ENCODE results near the gene DES.

DNA sequence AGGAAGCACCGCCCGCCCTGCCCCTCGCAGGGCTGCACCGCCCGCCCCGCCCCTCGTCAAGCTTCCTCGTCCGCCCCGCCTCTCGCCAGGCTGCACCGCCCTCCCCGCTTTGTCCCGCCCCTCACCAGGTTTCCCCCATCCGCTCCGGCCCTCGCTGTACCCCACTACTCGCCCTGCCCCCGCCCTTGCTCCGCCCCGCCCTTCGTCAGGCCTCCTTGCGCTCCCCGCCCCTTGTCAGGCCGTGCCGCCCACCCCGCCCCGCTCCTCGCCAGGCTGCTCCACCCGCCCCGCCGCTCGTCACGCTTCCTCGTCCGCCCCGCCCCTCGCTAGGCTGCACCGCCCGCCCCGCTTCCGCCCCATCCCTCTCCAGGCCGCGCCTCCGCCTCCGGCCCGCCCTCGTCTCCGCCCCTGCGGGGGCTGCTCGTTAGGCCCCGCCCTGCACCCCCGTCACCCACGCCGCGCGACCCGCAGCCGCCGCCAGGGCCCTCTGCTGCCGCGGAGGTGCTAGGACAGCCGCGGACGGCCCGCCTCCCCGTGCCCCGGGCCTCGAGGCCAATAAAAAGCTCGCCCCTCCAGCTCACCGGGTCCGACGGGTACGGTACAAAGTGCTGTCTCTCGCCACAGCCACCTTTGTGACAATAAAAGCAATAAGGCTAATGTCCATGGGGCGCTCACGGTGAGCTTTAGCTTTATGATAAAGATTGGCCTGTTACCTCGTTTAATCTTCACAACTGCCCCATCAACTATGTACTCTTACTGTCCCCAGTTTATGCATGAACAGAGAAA, 29.9 kb upstream of the DES start:
- TF ChIP-seq, protein P1, sequence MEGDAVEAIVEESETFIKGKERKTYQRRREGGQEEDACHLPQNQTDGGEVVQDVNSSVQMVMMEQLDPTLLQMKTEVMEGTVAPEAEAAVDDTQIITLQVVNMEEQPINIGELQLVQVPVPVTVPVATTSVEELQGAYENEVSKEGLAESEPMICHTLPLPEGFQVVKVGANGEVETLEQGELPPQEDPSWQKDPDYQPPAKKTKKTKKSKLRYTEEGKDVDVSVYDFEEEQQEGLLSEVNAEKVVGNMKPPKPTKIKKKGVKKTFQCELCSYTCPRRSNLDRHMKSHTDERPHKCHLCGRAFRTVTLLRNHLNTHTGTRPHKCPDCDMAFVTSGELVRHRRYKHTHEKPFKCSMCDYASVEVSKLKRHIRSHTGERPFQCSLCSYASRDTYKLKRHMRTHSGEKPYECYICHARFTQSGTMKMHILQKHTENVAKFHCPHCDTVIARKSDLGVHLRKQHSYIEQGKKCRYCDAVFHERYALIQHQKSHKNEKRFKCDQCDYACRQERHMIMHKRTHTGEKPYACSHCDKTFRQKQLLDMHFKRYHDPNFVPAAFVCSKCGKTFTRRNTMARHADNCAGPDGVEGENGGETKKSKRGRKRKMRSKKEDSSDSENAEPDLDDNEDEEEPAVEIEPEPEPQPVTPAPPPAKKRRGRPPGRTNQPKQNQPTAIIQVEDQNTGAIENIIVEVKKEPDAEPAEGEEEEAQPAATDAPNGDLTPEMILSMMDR (IDR thresholded peaks at IDR 0.05 in 4 of 5, conservative IDR thresholded peaks at IDR 0.05 in 1 of 5) = peak; percentile 59 to 81 (median 77)
- no peak for TF ChIP-seq POLR2A (IDR thresholded peaks at IDR 0.05)

Data from gastrocnemius medialis (tissue), 4 donors.